Measurements from ENCODE around the gene RRAS2. TPM values are rescaled to one million over a fixed set of nuclear protein-coding genes. Genes with fewer than 3 reads are reported as not detected.

RRAS2 gene
- total RNA-seq, 1 donor from 2014 or later, result 45.3 TPM

DNA sequence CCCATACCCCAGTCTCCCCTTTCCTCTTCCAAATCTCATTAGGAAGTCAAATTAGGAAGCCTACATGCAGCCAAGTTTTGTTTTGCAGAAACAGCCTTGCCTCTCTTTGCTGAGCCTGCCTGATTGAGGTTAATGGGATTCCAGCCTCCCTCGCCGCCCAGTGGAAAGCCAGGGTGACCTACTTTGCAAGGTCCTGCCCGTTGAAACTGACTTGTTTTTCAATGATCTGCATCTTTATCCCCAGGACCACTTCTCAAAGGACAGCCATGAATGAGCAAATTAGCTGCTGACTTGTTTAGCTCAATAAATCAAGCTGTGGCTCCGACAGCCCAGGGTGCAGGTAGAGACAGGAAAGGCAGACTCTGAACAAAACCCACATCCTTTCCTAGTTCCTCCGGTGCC, 110.4 kb downstream of the RRAS2 start:
- intact Hi-C loops (cut with micrococcal nuclease), result loop anchor here (2.0 to 5.0 kb wide), 2 partner anchors 291 to 472 kb away; no protein-coding TSS in a partner anchor
- no peak overlapping the region for H3K4me3 ChIP-seq
- no peaks in the 10 kb centered on the region for H3K36me3 ChIP-seq
- peaks cover 93% of the 10 kb centered on the region for H3K27me3 ChIP-seq (ENCODE audit: low read depth)
- no peak for DNase-seq
- H3K27ac ChIP-seq (replicated peaks), result no peak overlapping the region
- TF ChIP-seq, protein P1, sequence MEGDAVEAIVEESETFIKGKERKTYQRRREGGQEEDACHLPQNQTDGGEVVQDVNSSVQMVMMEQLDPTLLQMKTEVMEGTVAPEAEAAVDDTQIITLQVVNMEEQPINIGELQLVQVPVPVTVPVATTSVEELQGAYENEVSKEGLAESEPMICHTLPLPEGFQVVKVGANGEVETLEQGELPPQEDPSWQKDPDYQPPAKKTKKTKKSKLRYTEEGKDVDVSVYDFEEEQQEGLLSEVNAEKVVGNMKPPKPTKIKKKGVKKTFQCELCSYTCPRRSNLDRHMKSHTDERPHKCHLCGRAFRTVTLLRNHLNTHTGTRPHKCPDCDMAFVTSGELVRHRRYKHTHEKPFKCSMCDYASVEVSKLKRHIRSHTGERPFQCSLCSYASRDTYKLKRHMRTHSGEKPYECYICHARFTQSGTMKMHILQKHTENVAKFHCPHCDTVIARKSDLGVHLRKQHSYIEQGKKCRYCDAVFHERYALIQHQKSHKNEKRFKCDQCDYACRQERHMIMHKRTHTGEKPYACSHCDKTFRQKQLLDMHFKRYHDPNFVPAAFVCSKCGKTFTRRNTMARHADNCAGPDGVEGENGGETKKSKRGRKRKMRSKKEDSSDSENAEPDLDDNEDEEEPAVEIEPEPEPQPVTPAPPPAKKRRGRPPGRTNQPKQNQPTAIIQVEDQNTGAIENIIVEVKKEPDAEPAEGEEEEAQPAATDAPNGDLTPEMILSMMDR (IDR thresholded peaks at IDR 0.05; ENCODE audit: borderline replicate concordance), result no peak
- H3K4me1 ChIP-seq, result peaks cover 10% of the 10 kb centered on the region
- no peaks in the 10 kb centered on the region for H3K9me3 ChIP-seq (replicated peaks)

DNA sequence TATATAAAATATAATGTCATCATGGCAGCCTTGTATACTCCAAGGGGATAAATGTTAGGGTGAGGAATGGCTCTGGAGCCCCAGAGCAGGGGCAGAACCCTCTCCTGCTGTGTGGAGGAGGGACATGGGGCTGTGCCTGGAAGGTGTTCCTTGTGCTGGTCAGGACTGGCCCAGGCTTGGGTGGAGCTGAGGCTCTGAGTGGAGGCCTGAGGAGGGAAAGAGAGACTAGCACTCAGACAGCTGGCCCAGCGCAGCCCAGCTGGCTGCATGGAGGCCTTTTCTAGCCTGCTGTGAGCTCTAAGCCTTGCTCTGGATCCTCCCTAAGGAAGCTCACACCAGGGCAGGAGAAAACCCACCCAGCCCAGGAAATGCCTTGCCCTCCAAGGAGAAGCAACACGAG, 113.5 kb downstream of the RRAS2 start:
- Histone ChIP-seq H3K27ac (replicated peaks) (no peak overlapping the region), H3K36me3 (no peaks in the 10 kb centered on the region), H3K4me3 (no peak overlapping the region), H3K4me1 (peaks cover 7% of the 10 kb centered on the region), H3K27me3 (ENCODE audit: low read depth) (peaks cover 72% of the 10 kb centered on the region), H3K9me3 (replicated peaks) (no peaks in the 10 kb centered on the region)
- TF ChIP-seq, protein P1 (IDR thresholded peaks at IDR 0.05; ENCODE audit: borderline replicate concordance), result no peak
- intact Hi-C loops (cut with micrococcal nuclease), result loop anchor here (5.0 kb wide), 1 partner anchor 288 kb away; no protein-coding TSS in a partner anchor
- no peak for DNase-seq

DNA sequence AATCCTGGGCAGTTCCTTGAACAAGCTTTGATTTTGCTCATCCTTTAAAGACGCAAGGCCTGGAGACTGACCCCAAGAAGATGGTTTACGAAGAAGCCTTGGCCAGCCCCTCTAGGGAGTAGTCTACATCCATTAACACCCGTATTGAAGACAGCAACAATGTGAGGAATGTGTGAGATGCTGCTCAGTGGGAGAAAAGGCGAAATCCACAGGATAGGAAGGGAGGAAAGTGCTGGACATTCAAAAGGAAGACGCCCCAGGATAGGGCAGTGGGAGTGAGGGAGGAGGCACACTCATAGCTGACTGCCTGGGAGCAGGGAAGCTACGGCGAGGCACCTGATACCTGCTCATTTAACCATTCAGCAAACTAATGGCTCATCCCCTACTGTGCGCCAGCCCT, 114.1 kb downstream of the RRAS2 start:
- intact Hi-C loops (cut with micrococcal nuclease), result loop anchor here (5.0 kb wide), 1 partner anchor 288 kb away; no protein-coding TSS in a partner anchor
- TF ChIP-seq, protein P1 (IDR thresholded peaks at IDR 0.05; ENCODE audit: borderline replicate concordance), result no peak
- no peaks in the 10 kb centered on the region for H3K9me3 ChIP-seq (replicated peaks)
- no peaks in the 10 kb centered on the region for H3K36me3 ChIP-seq
- no peak overlapping the region for H3K27ac ChIP-seq (replicated peaks)
- H3K27me3 ChIP-seq (ENCODE audit: low read depth), result peaks cover 69% of the 10 kb centered on the region
- H3K4me3 ChIP-seq, result no peak overlapping the region
- H3K4me1 ChIP-seq, result peaks cover 7% of the 10 kb centered on the region
- no peak for DNase-seq

DNA sequence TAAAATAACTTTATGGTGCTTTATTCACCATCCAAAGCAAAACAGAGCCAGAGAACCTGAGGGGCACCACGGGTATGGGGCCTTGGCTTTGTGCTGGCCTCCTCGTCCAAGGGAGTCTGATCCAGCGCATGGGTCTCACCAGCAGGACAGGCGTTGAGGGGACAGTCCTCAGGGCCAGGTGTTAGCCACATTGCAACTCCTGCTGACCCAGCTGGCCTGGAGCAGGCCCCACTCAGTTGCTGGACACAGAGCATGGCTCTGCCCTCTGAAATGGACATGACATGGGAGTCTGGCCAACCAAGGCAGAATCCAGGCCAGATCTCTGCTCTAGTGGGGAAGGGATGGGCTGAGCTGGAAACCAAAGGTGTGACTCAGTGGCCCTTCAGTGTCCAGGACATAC, 116.2 kb downstream of the RRAS2 start:
- H3K36me3 ChIP-seq, result no peaks in the 10 kb centered on the region
- no peaks in the 10 kb centered on the region for H3K4me1 ChIP-seq
- H3K4me3 ChIP-seq, result no peak overlapping the region
- intact Hi-C loops (cut with micrococcal nuclease), result no loop called here
- no peak overlapping the region for H3K27ac ChIP-seq (replicated peaks)
- peaks cover 69% of the 10 kb centered on the region for H3K27me3 ChIP-seq (ENCODE audit: low read depth)
- TF ChIP-seq, protein P1 (IDR thresholded peaks at IDR 0.05; ENCODE audit: borderline replicate concordance), result no peak
- H3K9me3 ChIP-seq (replicated peaks), result no peaks in the 10 kb centered on the region
- DNase-seq, result no peak

DNA sequence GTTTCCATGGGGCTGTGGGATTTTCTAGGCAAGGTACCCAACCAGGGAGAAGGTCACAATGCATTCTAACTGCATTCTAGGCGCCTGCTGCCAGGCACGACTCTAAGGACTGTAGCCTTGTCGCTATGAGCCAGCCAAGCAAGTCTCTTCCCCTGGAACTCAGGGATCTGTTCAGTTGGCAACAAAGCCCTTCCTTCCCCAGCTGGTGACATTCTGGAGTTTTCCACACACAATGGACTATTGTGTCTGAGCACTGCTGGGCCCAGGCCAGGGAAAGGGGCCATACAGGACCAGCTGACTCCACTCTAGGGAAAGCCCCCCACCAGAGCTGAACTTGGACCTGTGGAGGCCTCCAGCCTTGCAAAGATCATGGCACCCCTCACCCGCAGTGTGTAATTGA, 116.8 kb downstream of the RRAS2 start:
- H3K36me3 ChIP-seq, result no peaks in the 10 kb centered on the region
- TF ChIP-seq, protein P1 (IDR thresholded peaks at IDR 0.05; ENCODE audit: borderline replicate concordance), result no peak
- no peaks in the 10 kb centered on the region for H3K9me3 ChIP-seq (replicated peaks)
- DNase-seq, result peak; percentile 41
- no peak overlapping the region for H3K27ac ChIP-seq (replicated peaks)
- peaks cover 69% of the 10 kb centered on the region for H3K27me3 ChIP-seq (ENCODE audit: low read depth)
- no peak overlapping the region for H3K4me3 ChIP-seq
- H3K4me1 ChIP-seq, result no peaks in the 10 kb centered on the region
- intact Hi-C loops (cut with micrococcal nuclease), result no loop called here
